Chondrocyte (in vitro differentiated cells): Measurements from ENCODE around the gene SMIM24. TPM values are rescaled to one million over a fixed set of nuclear protein-coding genes. Genes with fewer than 3 reads are reported as not detected.

ENCODE experiments used
- DNase-seq: peaks from one replicate; pipeline ENCODE4 v3.0.0; 2021; ENCODE audit warnings: mixed read lengths, low spot score
- H3K27ac Mint-ChIP-seq: one replicate; pipeline ENCODE4 v1.8.0; 2021; ENCODE audit warnings: mild to moderate bottlenecking, moderate library complexity, mixed read lengths; ENCODE audit not compliant: unreplicated experiment
- H3K27me3 Mint-ChIP-seq: 2 replicates; pipeline ENCODE4 v1.8.0; 2021; ENCODE audit warnings: low read depth, mixed read lengths
- H3K36me3 Mint-ChIP-seq: 2 replicates; pipeline ENCODE4 v1.8.0; 2021; ENCODE audit warnings: low read depth, mixed read lengths
- H3K4me1 Mint-ChIP-seq: 2 replicates; pipeline ENCODE4 v1.8.0; 2021; ENCODE audit warnings: low read depth, mild to moderate bottlenecking, mixed read lengths
- H3K4me3 Mint-ChIP-seq: one replicate; pipeline ENCODE4 v1.8.0; 2021; ENCODE audit warnings: mild to moderate bottlenecking, moderate library complexity, mixed read lengths; ENCODE audit not compliant: unreplicated experiment
- H3K9me3 Mint-ChIP-seq: 2 replicates; pipeline ENCODE4 v1.8.0; 2021; ENCODE audit warnings: low read depth, mixed read lengths
- CTCF ChIP-seq: fragments of 200-600 bp; sonication (generic); IDR thresholded peaks from 2 replicates; pipeline ENCODE4 v1.5.0; 2021; ENCODE audit warnings: antibody characterized with exemption, mild to moderate bottlenecking, moderate library complexity
- total RNA-seq: library from RNA; stranded (reverse); gene quantifications from 3 replicates; pipeline ENCODE4 v1.2.1, GENCODE V29; 2021

Gene SMIM24
- total RNA-seq, 1 donor from 2014 or later = not detected

GRCh38 chr19:3457528-3458228, 22.6 kb downstream of the SMIM24 start:
- peaks cover 42% of the 10 kb centered on the region for H3K4me1 Mint-ChIP-seq
- DNase-seq = no peak
- H3K27ac Mint-ChIP-seq = peak overlapping the region; percentile 99
- no peaks in the 10 kb centered on the region for H3K9me3 Mint-ChIP-seq
- peaks cover 6% of the 10 kb centered on the region for H3K36me3 Mint-ChIP-seq
- H3K27me3 Mint-ChIP-seq = no peaks in the 10 kb centered on the region
- no peak for TF ChIP-seq CTCF
- H3K4me3 Mint-ChIP-seq = no peak overlapping the region

DNA sequence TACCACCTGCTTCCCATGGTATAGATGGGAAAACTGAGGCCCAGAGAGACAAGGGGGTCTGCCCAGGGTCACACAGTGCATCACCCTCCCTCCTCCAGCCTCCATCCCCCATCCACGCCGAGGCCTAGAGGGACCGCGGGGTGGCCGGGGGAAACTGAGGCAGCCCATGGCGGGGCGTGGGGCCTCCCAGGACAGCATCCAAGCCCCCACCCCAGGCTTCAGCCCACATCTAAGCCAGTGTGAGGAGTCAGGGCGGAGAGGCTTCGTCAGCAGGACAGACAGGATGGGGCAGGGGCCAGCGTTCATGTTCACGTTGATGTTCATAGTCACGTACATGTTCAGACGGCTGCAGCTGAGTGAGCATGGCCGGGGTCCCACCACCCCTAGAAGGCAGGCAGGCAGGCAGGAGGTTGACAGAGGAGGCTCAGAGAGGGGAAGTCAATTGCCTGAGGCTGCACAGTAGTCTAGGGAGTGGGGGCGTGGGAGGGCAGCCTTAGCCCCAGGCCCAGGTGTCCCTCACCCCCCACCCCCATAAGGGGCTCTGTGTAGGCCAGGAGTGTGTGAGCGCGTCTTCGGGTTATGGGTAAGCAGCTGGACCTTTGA, 23.3 kb downstream of the SMIM24 start:
- Mint-ChIP-seq H3K4me1 (peaks cover 41% of the 10 kb centered on the region), H3K27ac (peak overlapping the region; percentile 99), H3K27me3 (no peaks in the 10 kb centered on the region), H3K9me3 (no peaks in the 10 kb centered on the region), H3K4me3 (no peak overlapping the region), H3K36me3 (peaks cover 6% of the 10 kb centered on the region)
- no peak for TF ChIP-seq CTCF
- DNase-seq = no peak

GRCh38 chr19:3455960-3456601, 24.2 kb downstream of the SMIM24 start:
- Mint-ChIP-seq H3K27ac (peak overlapping the region; percentile 29), H3K4me1 (peaks cover 47% of the 10 kb centered on the region), H3K4me3 (no peak overlapping the region), H3K27me3 (no peaks in the 10 kb centered on the region), H3K36me3 (peaks cover 8% of the 10 kb centered on the region), H3K9me3 (no peaks in the 10 kb centered on the region)
- no peak for DNase-seq
- no peak for TF ChIP-seq CTCF

GRCh38 chr19:3455393-3455955, 24.9 kb downstream of the SMIM24 start:
- Mint-ChIP-seq H3K9me3 (no peaks in the 10 kb centered on the region), H3K4me1 (peaks cover 47% of the 10 kb centered on the region), H3K36me3 (peaks cover 12% of the 10 kb centered on the region), H3K27ac (peak overlapping the region; percentile 29), H3K27me3 (no peaks in the 10 kb centered on the region), H3K4me3 (no peak overlapping the region)
- no peak for TF ChIP-seq CTCF
- DNase-seq = no peak

DNA sequence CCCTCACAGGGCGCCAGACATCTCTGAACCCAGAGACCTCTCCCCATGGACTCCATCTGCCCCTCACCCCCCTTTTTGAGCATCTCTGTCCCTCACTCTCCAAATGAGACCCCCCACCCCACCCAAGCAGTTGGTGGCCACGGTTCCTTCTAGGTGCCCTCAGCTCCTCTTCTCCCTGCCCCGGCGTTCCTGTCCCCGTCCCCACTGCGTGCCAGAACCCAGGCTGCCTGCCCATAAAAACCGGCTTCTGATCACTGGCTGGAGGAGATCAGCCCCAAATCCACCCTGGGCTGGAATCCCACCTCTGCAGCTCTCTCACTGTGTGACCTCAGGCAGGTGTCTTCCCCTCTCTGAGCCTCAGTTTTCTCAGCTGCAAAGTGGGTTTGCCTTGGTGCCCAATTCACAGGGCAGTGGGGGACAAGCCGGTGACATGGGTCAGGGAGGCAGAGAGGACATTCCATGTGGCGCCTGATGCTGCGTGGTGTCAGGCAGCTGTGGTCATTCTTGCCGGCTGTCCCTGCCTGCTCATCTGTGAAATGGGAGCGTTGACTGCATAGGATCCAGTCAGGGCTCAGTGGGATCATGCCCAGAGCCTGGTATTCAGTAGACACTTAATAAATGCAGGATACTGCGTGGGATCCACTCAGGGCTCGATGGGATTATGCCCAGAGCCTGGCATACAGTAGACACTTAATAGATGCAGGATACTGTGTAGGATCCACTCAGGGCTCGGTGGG, 25.5 kb downstream of the SMIM24 start:
- H3K4me3 Mint-ChIP-seq = no peak overlapping the region
- H3K27me3 Mint-ChIP-seq = no peaks in the 10 kb centered on the region
- H3K9me3 Mint-ChIP-seq = no peaks in the 10 kb centered on the region
- peaks cover 41% of the 10 kb centered on the region for H3K4me1 Mint-ChIP-seq
- peaks cover 12% of the 10 kb centered on the region for H3K36me3 Mint-ChIP-seq
- no peak overlapping the region for H3K27ac Mint-ChIP-seq
- no peak for TF ChIP-seq CTCF
- DNase-seq = no peak
